Activated naive CD4-positive, alpha-beta T cell treated with anti-CD3 and anti-CD28 coated beads, Interleukin-2, amount 50 U/mL, for 24 hours (primary cell): Measurements from ENCODE around the gene ZNF423.

Source experiments
- H3K27ac Mint-ChIP-seq: one replicate; pipeline ENCODE4 v1.8.0; 2021; ENCODE audit warnings: mild to moderate bottlenecking, mixed read lengths
- H3K27me3 Mint-ChIP-seq: one replicate; pipeline ENCODE4 v1.8.0; 2021; ENCODE audit warnings: mixed read lengths
- H3K36me3 Mint-ChIP-seq: one replicate; pipeline ENCODE4 v1.8.0; 2021; ENCODE audit warnings: mixed read lengths
- H3K4me1 Mint-ChIP-seq: one replicate; pipeline ENCODE4 v1.8.0; 2021; ENCODE audit warnings: mixed read lengths
- H3K4me3 Mint-ChIP-seq: one replicate; pipeline ENCODE4 v1.8.0; 2021; ENCODE audit warnings: mild to moderate bottlenecking, mixed read lengths
- H3K9me3 Mint-ChIP-seq: one replicate; pipeline ENCODE4 v1.8.0; 2021; ENCODE audit warnings: mixed read lengths

The ZNF423 gene

DNA sequence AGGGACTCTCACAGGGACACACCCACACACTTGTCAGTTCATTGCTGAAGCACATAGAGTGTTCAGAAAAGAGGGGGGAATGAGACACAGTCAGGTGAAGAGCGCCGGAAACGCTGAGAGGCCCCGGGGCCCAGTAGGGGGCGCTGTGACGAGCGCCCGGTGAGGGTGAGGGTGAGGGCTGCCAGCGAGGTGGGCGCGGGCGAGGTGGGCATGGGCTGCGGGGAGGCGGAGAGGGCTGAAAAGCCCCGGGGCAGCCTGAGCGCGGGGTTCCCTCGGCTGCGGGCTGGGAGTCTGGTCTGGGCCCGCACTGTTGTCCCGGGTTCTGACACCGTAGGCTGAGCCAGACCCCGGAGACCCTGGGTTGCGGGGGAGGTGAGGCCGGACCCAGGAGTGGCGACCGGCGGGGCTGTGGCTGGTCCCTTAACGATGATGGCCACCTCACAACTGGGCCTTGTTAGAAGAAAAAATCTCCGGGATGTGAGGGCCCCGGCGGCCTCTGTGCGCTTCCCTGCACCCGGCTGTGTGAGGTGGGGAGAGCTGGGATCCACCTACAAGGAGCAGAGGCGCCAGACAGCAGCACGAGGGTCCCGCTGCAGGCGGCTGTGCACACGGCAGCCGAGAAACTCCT is 390.9 kb downstream of the ZNF423 start:
- no peaks in the 10 kb centered on the region for H3K27me3 Mint-ChIP-seq
- H3K4me1 Mint-ChIP-seq, result peaks cover 59% of the 10 kb centered on the region
- H3K27ac Mint-ChIP-seq, result peak overlapping the region; percentile 59
- no peak overlapping the region for H3K4me3 Mint-ChIP-seq
- no peaks in the 10 kb centered on the region for H3K9me3 Mint-ChIP-seq
- H3K36me3 Mint-ChIP-seq, result no peaks in the 10 kb centered on the region

DNA sequence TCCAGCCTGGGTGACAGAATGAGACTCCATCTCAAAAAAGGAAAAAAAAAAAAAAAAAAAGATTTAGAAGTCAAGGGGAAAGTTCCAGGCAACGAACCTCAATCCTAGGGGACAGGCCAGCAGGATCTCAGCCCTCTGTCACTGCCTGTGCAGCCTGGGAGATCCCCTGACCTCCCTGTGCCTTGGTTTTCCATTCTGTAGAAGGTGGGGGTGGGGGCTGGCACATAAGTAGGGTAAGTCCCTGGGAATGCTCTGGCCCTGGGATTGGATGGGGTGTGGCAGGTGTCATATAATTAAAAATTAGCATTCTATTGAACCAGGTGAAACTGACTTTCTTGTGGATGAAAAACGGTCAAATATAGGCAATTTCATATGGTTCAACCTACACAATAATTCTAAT is 391.8 kb downstream of the ZNF423 start:
- Mint-ChIP-seq H3K27ac (peak overlapping the region; percentile 56), H3K4me3 (peak overlapping the region; percentile 64), H3K9me3 (no peaks in the 10 kb centered on the region), H3K27me3 (no peaks in the 10 kb centered on the region), H3K4me1 (peaks cover 59% of the 10 kb centered on the region), H3K36me3 (no peaks in the 10 kb centered on the region)

- Mint-ChIP-seq H3K27me3 (no peaks in the 10 kb centered on the region), H3K27ac (peak overlapping the region; percentile 70), H3K9me3 (no peaks in the 10 kb centered on the region), H3K4me1 (peaks cover 59% of the 10 kb centered on the region), H3K36me3 (no peaks in the 10 kb centered on the region), H3K4me3 (peak overlapping the region; percentile 64)
These were observed 392.4 kb downstream of the ZNF423 start for GRCh38 chr16:49463529-49463928.

- Mint-ChIP-seq H3K4me1 (peaks cover 57% of the 10 kb centered on the region), H3K9me3 (no peaks in the 10 kb centered on the region), H3K4me3 (peak overlapping the region; percentile 64), H3K27ac (peak overlapping the region; percentile 70), H3K36me3 (no peaks in the 10 kb centered on the region), H3K27me3 (no peaks in the 10 kb centered on the region)
These were observed 392.9 kb downstream of the ZNF423 start for GRCh38 chr16:49462989-49463371.

DNA sequence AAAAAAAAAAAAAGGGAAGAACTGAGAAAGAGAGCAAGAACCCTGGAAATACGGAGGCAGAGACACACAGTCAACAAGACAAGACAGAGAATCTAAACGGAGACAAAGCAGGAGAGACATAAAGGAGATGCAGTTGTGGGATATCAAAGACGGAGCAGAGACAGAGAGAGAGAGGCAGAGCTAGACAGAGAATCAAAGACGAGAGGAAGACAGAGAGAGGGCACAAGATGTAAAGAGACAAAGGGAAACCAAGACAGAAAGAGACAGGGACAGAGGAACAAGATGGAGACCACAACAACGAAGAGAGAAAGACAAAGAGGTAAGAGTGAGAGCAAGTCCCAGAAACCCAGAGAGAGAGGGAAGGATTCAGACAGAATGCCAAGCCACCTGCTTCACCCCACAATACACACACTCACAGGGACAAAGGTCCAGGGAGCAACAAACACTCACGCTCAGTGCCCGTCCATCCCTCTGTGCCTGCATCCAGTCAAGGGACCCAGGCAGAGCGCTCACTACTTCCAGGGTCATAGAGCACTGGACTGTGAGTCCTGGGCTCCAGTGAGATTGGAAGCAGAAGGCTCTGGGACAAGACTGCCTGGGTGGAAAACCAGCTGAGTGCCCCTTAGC is 393.4 kb downstream of the ZNF423 start:
- no peaks in the 10 kb centered on the region for H3K36me3 Mint-ChIP-seq
- H3K4me1 Mint-ChIP-seq, result peaks cover 57% of the 10 kb centered on the region
- peak overlapping the region; percentile 85 for H3K27ac Mint-ChIP-seq
- H3K27me3 Mint-ChIP-seq, result no peaks in the 10 kb centered on the region
- H3K4me3 Mint-ChIP-seq, result peak overlapping the region; percentile 57
- H3K9me3 Mint-ChIP-seq, result no peaks in the 10 kb centered on the region

GRCh38 chr16:49461517-49461951 is 394.4 kb downstream of the ZNF423 start:
- peak overlapping the region; percentile 85 for H3K27ac Mint-ChIP-seq
- H3K27me3 Mint-ChIP-seq, result no peaks in the 10 kb centered on the region
- no peak overlapping the region for H3K4me3 Mint-ChIP-seq
- no peaks in the 10 kb centered on the region for H3K36me3 Mint-ChIP-seq
- peaks cover 55% of the 10 kb centered on the region for H3K4me1 Mint-ChIP-seq
- no peaks in the 10 kb centered on the region for H3K9me3 Mint-ChIP-seq

- no peaks in the 10 kb centered on the region for H3K27me3 Mint-ChIP-seq
- H3K36me3 Mint-ChIP-seq, result no peaks in the 10 kb centered on the region
- H3K4me3 Mint-ChIP-seq, result no peak overlapping the region
- H3K4me1 Mint-ChIP-seq, result peaks cover 49% of the 10 kb centered on the region
- peak overlapping the region; percentile 86 for H3K27ac Mint-ChIP-seq
- H3K9me3 Mint-ChIP-seq, result no peaks in the 10 kb centered on the region
These were observed 395.0 kb downstream of the ZNF423 start for GRCh38 chr16:49460786-49461470.

GRCh38 chr16:49459953-49460735 is 395.8 kb downstream of the ZNF423 start:
- H3K4me3 Mint-ChIP-seq, result no peak overlapping the region
- peaks cover 45% of the 10 kb centered on the region for H3K4me1 Mint-ChIP-seq
- no peaks in the 10 kb centered on the region for H3K27me3 Mint-ChIP-seq
- no peaks in the 10 kb centered on the region for H3K9me3 Mint-ChIP-seq
- H3K36me3 Mint-ChIP-seq, result no peaks in the 10 kb centered on the region
- H3K27ac Mint-ChIP-seq, result peak overlapping the region; percentile 56

GRCh38 chr16:49458656-49459445 is 397.1 kb downstream of the ZNF423 start:
- Mint-ChIP-seq H3K4me1 (peaks cover 43% of the 10 kb centered on the region), H3K27ac (no peak overlapping the region), H3K4me3 (no peak overlapping the region), H3K9me3 (no peaks in the 10 kb centered on the region), H3K36me3 (no peaks in the 10 kb centered on the region), H3K27me3 (no peaks in the 10 kb centered on the region)

- H3K27ac Mint-ChIP-seq, result no peak overlapping the region
- no peaks in the 10 kb centered on the region for H3K36me3 Mint-ChIP-seq
- H3K27me3 Mint-ChIP-seq, result no peaks in the 10 kb centered on the region
- peaks cover 37% of the 10 kb centered on the region for H3K4me1 Mint-ChIP-seq
- no peak overlapping the region for H3K4me3 Mint-ChIP-seq
- no peaks in the 10 kb centered on the region for H3K9me3 Mint-ChIP-seq
These were observed 397.7 kb downstream of the ZNF423 start for GRCh38 chr16:49458243-49458642.

DNA sequence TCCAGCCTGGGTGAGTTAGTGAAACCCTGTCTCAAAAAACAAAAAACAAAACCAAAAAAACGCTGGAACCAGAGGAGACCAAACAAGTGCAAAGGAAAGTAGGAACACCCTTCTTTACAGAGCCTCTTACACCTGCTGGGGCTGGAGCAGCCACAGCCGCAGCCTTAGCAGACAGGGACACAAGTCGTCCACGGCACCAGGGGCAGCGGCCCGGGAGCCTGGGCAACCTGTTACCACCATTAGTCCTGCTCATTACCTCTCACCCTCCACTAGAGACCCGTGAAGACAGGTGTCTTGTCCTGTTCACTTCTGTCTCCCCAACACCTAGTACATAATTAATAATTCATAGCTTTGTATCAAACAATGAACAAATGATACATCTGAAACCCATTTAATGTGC is 398.7 kb downstream of the ZNF423 start:
- Mint-ChIP-seq H3K27me3 (no peaks in the 10 kb centered on the region), H3K27ac (no peak overlapping the region), H3K9me3 (no peaks in the 10 kb centered on the region), H3K4me3 (no peak overlapping the region), H3K4me1 (peaks cover 26% of the 10 kb centered on the region), H3K36me3 (no peaks in the 10 kb centered on the region)

GRCh38 chr16:49456763-49457162 is 399.1 kb downstream of the ZNF423 start:
- H3K4me3 Mint-ChIP-seq, result no peak overlapping the region
- no peak overlapping the region for H3K27ac Mint-ChIP-seq
- no peaks in the 10 kb centered on the region for H3K27me3 Mint-ChIP-seq
- H3K9me3 Mint-ChIP-seq, result no peaks in the 10 kb centered on the region
- peaks cover 22% of the 10 kb centered on the region for H3K4me1 Mint-ChIP-seq
- H3K36me3 Mint-ChIP-seq, result no peaks in the 10 kb centered on the region

GRCh38 chr16:49455991-49456745 is 399.7 kb downstream of the ZNF423 start:
- Mint-ChIP-seq H3K4me1 (peaks cover 18% of the 10 kb centered on the region), H3K27me3 (no peaks in the 10 kb centered on the region), H3K27ac (no peak overlapping the region), H3K36me3 (no peaks in the 10 kb centered on the region), H3K9me3 (no peaks in the 10 kb centered on the region), H3K4me3 (no peak overlapping the region)

DNA sequence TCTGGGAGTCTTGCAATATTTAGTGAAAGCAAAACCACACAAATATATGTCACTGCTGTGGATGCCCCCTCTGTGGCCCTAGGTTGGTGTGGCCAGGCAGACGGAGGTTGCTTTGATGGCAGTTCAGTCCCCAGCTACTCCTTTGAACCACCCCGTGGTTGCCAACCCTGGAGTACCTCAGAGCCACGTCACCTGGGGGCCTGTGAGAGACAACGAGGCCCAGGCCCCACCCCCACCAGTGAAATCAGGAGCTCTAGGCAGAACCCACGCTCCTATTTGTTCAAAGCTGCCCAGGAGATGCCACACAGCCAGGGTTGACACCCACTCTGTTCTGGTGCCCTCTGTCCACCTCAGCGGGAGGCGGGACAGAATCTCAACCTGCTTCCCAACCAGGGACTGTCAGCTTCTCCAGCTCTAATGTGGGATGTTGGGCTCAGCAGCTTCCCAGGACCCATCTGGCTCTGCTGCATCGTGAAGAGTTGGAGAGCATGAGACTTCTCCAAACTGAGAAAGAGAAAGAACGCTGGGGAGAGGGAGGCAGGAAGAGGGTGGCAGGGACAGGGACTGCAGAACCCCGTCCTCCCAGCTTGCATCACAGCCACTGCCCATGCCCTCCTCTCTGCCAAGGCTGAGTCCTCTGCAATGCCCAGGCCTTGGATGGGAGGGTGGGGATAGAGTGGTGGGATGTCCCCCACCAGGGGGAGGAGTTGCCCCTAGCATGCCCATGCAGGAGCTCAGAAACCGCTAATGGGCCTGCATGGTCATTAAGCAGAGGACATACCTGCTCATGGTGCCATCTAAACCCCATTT is 400.5 kb downstream of the ZNF423 start:
- no peaks in the 10 kb centered on the region for H3K9me3 Mint-ChIP-seq
- H3K36me3 Mint-ChIP-seq, result no peaks in the 10 kb centered on the region
- no peak overlapping the region for H3K27ac Mint-ChIP-seq
- no peaks in the 10 kb centered on the region for H3K27me3 Mint-ChIP-seq
- peaks cover 13% of the 10 kb centered on the region for H3K4me1 Mint-ChIP-seq
- H3K4me3 Mint-ChIP-seq, result no peak overlapping the region
